Occipital lobe (tissue), 2 donors: Measurements from ENCODE around the gene UNC79. TPM values are rescaled to one million over a fixed set of nuclear protein-coding genes. Genes with fewer than 3 reads are reported as not detected.
A peak's percentile ranks its signal among the peaks of the same experiment; 100 is the strongest.

Experiments
- DNase-seq: peaks from one replicate; lab custom pipeline; 2025; lab: John Stamatoyannopoulos, UW
- total RNA-seq: library from RNA; depleted of rRNA; stranded (reverse); fragments of >200 nt; gene quantifications from one replicate; pipeline ENCODE4 v1.2.3, GENCODE V29; 2014

Gene UNC79
- total RNA-seq, 1 donor from 2014 or later = 51.9 TPM

DNA sequence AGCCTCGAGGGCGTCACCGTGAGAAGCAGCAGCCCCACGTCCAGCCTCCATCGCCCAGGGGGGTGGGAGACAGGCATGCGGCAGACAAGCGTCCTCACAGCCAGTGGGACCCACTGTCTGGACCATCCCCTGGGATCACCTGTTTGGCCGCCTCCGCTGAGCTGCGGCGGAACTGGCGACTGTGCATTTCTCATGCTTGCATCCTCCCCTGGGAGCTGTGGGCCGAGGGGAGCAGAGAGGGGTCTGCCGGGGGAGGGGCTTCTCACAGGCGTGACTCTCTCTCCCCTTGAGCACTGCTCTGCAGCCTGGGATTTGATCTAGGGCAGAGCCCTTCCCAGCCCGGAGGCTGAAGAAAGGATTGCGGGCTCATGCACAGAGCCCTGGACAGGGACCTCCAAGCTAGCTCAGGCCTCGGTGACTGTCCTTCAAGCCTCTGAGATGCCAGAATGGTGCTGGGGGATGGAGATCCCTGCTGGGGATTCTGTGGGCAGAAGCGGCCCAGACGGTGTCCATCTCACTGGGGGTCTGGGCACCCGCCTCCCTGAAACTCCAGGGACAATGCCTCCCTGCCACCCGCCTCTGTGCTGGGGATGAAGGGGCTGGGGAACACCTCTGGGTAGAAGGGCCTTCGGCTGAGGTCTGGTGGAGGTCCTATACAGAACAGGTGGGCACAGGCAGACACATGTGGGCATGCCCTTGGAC is 296.5 kb downstream of the UNC79 start:
- no peak for DNase-seq

DNA sequence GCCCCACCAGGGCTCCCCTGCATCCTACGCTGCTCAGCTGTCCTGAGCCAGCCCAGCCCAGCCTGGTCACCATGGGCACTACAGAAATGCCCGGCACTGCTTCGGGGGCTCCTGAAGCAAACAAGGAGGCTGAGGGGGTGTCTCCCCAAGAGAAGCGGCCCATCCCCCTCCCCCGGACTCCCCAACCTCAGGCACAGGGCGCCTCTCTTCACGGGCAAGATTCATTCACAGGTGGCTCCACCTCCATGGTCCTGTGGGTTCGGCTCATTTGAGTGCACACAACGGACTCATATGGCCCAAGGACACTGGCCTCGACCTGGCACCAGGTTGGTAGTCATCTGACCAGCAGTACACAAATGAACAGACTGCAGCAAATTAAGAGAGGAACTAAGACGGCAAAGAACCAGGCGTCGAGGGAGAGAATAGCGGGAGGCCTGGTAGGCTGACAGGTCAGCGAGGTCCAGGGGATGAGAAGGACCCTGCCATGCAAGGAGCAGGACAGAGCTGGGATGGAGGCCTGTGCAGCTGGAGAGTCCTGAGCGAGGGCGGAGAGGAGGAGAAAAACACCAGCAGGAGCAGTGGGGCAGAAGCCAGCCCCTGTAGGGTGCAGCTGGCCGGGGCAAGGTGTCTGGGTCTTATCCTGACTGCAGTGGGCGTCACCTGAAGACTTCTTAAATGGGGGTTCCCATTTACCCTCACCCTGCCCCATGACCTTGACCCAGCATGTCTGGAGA is 297.3 kb downstream of the UNC79 start:
- no peak for DNase-seq

DNA sequence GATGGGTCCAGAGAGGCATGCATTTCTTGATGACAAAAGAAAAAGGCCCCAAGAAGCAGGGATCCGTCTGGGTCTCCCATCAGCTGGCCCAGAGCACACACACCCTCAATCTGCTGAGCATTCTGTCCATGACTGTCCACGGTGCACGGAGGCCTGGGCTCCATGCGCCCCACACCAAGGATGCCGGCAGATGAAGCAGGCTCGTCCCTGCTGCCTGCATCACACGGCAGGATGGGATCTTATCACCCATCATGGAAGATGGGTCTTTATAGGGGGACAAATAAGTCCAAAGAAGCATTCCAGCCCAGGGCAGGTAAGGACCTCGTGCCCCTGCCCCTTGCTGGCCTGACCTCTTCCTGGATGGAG is 297.9 kb downstream of the UNC79 start:
- DNase-seq = no peak

DNA sequence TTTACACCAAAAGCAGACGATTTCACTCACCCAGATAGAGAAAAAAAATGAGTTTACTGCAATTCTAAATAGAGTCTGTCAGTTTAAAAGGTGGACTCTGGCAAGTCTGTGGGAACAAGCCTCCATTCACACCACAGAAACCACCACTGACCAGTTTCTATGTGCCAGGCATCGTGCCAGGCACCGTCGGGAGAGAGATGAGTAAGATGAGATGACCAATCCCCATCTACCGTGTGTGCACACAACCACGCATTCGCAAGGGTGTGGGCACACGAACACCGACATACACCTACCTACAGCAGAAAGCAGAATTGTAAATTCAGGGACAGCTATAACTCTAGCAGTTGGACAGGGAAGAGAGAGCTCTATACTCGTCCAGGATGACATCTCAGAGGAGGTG is 299.3 kb downstream of the UNC79 start:
- peak; percentile 33 for DNase-seq

DNA sequence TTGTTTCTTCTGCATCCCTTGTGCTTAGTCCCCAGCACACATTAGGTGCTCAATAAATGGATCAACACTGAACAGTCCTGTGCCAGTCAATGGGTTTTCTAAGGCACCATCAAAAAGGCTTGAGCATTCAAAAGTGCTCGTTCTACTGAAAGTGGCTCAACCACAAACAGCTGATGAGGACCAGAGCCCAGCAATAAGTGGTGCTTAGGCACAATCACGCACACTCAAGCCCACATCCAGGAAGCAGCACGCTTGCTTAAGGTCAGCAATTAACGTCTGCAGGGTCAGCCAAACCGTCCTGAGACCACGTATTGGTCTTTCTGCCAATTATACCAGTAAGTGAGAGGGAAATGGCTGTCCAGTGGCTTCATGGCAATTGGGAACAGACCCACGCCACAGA is 301.0 kb downstream of the UNC79 start:
- DNase-seq = no peak

DNA sequence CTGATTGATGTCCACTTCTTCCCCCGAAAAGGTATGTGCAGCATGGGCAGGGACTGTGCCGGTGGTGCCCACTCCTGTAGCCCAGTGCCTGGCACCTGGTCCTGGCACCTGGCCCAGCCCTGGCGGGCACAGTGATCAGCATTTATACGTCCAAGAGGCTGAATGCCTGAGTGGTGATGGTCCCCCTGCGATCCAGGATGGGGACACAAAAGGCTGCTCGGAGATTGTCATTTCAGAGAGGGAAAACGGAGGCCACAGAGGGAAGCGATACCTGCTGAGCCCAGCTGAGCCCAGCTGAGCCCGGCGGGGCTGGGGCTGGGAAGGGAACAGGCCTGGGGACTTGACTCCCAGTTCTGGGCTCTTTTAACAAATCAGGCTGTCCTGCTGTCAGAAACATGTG is 301.8 kb downstream of the UNC79 start:
- no peak for DNase-seq

DNA sequence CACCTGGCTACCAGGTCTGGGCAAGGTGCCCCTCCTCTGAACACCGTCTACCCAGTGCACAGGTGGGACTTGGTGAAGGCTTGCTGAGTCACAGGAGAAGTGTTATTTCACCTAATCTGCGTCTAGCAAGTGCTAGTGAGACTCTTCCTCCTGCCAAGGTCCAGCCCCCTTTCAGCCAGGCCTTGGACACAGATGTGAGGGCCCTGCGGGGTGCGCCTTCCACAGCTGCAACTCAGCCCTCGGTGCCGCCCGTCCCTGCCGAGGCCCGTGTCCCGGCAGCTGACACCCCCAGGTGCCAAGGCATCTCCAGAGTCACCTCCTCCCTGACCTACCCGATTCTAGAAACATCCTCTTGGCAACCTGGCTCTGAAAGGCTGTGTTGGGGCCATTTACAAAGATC is 302.5 kb downstream of the UNC79 start:
- no peak for DNase-seq

DNA sequence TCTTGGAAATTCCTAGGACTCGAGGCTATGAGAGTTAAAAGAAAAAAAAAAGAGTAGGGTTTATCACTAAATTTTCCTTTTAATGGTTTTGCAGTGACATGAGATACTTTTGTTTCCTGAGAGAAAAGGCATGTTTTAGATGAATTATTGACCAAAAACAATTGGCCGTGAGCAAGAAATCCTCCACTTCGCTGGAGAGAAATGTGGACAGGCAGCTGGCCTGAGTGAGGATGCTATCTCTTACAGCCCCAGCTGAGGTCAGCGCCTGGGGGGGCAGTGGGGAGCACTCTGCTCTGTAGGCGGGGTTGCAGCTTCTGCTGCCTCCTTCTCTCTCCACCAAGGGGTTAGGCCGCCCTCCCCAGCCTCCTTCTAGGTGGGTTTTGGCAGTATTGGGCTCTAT is 302.9 kb downstream of the UNC79 start:
- no peak for DNase-seq

DNA sequence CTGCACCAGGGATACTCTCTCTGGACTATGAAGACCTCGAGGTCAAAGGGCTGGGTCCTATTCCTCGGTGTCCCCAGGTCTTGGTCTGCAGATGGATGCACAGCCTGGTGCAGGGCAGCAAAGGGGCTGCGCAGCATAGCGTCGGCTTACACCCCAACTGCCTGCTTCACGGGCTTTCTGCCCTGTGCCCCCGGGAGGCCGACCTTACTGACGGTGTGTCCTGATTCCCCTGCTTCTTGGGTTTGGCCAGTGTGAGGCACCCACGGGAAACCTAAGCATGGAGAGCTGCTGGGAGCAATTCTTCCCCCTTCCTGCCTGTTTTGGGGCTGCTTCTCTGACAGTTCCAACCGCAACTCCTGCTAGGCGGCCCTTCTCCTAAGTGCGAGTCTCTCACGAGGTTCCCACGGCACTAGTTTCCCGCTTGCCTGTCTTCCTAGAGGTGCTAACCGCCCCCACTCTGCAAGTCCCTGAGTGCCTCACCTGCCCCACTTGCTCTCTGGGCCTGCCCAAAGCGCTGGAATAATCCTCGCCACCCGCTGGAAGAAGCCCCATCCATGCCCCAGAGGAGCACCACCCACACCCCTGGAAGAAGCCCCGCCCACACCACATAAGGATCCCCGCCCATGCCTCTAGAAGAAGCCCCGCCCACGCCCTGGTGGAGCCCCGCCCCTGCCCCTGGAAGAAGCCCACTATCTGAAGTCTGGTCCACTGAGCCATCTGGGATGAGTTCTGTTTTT is 303.5 kb downstream of the UNC79 start:
- no peak for DNase-seq

DNA sequence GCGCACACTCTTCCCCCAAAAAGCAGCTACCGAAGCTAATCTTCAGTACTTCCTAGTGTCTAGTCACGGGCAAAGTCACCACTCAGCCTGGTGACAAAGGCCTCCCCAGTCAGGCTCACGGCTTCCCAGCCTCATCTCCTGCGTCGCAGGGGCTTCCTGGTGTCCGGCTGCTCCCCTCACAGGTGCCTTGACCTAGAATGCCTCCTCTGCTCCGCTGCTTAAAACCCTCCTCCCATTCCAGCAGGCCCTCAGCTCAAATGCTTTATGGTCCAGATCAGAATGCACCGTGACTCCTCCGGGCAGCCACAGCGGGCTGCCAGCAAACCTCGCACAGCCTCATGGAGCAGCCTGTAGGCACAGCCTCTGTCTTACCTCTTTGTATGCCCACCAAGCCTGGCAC is 304.5 kb downstream of the UNC79 start:
- DNase-seq = no peak

DNA sequence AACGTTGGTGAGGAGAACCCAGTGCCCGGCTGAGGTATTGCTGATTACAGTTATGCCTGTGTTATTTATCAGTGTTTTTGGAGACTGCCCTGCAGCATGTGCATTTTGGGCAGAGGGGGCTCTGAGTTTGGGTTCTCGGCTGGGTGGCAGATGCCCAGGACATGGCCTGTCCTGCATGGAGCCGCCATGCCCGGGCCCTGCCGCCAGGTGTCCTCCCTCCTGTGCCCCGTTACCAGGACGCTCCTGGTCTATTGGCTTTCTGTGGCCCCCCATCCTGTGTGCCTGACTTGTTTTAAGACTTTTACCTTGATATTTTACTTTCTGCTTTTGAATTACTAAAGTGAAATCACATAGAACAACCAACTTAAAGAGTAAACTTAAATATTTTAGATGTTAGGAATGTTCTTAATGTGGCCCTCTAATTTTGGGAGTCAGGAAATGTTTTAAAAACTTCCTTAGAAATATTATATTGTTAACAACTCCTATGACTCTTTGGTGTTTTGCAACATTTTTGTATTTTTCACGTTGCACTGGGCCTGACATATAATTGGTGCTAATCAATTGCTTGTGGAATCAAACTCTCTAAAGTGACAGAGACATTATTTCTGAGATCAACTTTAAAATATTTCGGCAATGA is 305.8 kb downstream of the UNC79 start:
- no peak for DNase-seq

DNA sequence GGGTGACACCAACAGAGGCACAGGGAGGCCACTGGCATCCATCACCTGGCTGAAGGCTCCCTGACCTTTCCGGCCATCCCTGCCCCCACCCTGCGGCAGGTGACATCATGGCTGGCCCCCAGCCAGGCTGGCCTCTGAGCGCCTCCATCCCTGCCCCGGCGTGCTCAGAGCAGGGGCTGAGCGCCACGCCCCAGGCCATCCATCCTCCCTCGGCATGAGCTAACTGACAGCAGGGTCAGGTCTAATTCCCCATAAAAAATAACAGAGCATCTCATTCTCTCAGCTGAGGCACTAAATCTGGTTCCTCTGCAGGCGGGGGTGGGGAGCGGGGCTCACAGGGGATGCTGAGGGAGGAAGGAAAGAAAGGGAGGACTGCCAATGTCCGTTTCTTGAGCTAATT is 306.9 kb downstream of the UNC79 start:
- DNase-seq = no peak

DNA sequence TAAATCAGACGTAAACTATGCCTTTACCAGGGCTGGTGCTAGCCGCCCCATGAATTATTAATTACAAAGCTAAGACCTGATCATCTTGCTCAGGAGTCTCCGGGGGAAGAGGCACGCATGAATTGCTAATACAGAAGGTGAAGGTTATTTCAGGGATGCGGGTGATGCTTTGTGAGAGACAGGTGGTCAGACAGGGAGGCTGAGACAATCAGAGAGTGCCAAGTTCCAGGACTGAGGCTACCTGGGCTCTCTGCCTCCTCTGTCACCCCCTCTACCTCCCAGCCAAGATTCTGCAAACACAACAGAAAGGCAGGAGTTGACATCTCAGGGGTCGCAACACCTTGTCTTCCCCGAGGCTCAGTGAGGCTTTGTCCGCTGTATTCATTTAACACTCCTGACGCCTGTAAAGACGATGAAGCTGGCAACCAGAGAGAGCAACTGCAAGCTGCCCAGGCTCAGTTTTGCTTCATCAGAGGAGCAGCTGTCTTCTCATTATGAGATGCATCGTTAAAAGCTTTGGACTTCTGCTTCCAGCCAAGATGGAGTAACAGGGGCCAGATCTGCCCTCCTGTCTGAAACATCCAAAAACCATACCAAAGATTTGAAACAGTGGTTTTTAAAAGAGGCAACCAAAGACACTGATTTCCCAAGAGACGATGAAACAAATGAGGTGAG is 311.0 kb downstream of the UNC79 start:
- no peak for DNase-seq

DNA sequence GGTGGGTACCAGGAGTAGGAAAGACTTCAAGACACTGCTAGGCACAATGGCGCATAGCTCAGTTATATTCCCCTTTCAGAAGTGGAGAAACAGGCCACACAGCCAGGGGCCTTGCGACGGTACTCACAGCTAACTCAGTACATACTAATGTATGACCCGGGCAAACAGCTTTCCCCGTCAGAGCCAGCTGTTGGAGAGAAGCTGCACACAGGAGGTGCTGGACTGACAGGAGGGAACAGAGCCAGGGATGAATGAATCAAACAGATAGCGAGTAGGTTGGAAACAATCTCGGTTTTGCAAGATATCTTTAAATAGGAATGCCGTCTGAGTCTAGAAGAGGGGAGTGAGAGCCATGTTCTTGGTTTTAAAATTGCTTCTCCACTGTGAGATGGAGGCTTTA is 312.0 kb downstream of the UNC79 start:
- DNase-seq = no peak

DNA sequence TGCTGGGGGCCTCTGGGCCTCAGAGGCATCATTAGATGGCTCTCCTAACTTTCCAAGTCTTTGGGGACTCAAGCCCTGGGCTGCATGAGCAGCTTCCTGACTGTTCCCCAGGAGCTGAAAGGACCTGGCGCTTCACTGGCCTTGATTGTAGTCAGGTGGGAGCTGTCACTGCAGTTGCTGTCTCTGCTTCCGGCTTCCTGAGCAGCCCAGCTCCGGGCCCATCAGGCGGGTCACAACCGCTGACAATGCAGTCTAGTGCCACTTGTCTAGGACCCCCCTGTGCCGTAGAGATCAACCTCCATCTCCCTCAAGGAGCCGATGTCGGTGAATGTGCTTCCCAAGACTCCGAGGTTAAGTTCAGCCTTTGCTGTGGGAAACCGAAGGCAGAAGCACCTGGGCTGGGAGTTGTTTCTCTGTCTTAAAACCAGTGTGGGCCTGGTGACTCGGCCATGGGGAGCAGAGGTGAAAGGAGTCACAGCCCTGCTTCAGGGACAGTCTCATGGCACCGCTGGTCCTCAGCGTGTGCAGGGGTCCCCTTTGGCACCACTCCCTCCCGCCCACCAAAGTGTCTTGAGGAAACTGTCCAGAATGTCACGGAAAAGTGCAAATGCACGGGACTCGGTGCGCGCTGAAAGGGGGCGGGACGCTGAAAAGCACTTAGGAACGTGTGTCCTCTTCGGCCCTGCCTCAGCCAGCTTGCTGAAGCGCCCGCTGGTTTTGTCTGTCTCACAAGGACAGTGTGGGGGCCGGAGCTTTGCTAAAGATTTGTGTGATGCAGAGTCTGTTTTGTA is 312.7 kb downstream of the UNC79 start:
- no peak for DNase-seq

DNA sequence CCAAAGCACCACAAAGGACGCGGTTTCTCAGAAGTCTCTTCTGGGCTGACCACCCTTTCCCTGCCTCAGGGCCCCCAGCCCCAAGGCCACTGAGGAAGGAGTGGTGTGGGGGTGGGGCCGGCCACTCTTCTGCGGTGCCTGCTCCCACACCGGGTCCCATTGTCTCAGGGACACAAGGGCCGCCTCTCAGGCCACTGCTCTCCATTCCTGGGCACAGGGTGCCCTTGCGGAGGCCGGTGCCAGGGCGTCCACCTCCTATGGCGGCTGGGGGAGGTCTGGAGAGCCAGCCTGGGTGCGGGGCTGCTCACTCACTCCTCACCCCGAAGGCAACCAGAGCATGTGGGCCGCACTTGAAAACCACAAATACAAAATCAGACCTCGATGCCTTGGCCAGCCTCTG is 313.4 kb downstream of the UNC79 start:
- no peak for DNase-seq

DNA sequence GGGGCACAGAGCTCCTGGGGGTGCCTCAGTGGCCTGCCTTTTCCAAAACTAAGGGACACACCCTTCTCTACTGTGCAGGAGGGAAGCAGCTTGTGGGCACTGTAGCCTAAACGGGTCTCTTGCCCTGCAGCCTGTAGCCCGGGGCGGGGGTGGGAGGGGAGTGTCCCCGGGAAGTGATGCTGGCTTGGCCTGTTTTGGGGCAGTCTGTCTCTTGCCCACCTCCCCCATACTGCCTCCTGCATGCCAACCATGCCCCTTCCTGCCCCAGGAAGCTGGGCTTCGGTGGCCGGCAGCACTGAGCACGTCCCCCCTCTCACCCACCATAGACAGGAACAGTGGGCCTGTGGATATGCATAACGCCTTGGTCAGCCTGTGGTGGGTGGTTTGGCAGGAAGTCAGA is 314.1 kb downstream of the UNC79 start:
- DNase-seq = no peak

DNA sequence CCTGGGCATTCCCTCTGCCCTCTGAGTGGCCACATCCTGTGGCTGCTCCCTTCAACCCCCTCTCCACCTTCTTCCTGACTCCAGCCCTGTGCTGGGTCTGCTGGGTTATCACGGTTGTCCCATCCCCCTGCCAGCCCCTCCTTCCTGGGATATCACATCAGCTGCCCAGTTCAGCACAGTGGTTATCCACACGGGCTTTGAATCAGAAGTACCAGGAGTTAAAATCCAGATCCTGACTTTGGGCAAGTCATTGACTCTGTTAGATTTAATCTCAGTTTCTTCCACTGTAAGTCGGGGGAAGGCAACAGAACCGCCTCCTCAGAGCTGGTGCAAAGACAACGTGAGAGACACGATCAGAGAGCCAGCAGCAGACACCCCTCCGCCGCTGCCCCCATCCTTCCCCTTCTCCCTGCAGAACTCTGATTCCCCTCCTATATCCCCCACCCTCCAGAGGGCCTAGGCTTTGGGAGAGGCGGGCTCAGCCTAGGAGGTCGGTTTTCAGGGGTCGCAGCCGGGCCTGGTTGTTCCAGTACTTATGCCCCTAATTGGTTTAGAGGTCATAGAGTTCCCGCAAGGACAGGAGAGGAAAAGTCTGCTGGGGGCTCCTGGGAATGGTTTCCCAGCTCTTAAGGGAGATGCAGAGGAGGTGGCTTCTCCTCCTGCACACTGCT is 315.0 kb downstream of the UNC79 start:
- DNase-seq = no peak

DNA sequence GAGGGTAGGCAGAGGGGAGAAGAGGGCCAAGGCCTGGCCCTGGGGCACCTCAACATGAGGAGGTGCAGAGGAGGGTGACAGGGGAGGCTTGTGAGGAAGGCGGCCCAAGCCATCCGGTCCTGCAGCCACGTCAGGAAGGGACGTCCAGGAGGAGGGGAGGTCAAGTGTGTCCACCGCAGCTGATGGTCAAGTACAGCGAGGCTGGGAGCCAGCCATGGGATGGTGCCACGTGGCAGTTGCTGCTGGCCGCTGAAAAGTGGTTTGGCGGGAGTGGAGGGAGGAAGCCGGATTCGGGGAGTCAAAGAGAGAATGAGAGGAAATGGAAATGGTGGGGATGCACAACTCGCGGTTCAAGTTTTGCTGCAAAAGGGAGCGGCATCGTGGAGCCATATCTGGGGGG is 316.4 kb downstream of the UNC79 start:
- peak; percentile 23 for DNase-seq

DNA sequence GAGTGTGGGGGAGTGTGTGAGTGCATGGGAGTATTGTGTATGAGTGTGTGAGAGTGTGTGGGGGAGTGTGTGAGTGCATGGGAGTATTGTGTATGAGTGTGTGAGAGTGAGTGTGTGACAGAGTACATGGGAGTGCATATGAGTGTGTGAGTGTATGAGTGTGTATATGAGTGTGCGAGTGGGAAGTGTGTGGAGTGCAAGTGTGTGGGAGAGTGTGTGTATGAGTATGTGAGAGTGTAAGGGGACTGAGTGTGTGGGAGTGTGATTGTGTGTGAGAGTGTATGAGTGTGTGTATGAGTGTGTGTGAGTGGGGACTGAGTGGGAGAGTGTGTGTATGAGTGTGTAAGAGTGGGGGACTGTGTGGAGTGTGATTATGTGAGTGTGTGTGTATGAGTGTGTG is 316.8 kb downstream of the UNC79 start:
- no peak for DNase-seq
